Esophagus muscularis mucosa (tissue), 4 donors: ENCODE results near the gene DPF3.

Experiments
- CTCF ChIP-seq, 3 experiments: fragments of 200-600 bp in 2 of 3; fragments of 450-650 bp in 1 of 3; sonication (generic) in 2 of 3; IDR thresholded peaks; one replicate each; pipeline ENCODE4 v1.5.1; 2017 to 2019; ENCODE audit warnings: antibody characterized with exemption in 3 of 3, mild to moderate bottlenecking in 2 of 3, moderate library complexity in 1 of 3
- EP300 ChIP-seq: sonication (generic); formaldehyde crosslinking; IDR thresholded peaks from one replicate; pipeline ENCODE4 v1.6.1; 2017; ENCODE audit warnings: antibody characterized with exemption
- POLR2A ChIP-seq: fragments of 450-650 bp; IDR thresholded peaks from one replicate; pipeline ENCODE4 v1.6.1; 2017; ENCODE audit warnings: antibody characterized with exemption, moderate library complexity, mild to moderate bottlenecking, low read depth
- POLR2AphosphoS5 ChIP-seq, 2 donors: sonication (generic); formaldehyde crosslinking; IDR thresholded peaks; one replicate each; pipeline ENCODE4 v1.6.1; 2017; ENCODE audit warnings: antibody characterized with exemption in 2 of 2

GRCh38 chr14:72876005-72876709, 17.7 kb downstream of the DPF3 start:
- TF ChIP-seq CTCF (IDR thresholded peaks at IDR 0.05): no peak
- TF ChIP-seq POLR2A: no peak
- TF ChIP-seq EP300: no peak
- TF ChIP-seq POLR2AphosphoS5 (IDR thresholded peaks at IDR 0.05): no peak
